KMS-11 (cell line): ENCODE measurements around the gene ENGASE.

Experiments used
- H2AFZ ChIP-seq: fragments of 200-600 bp; sonication (generic); 2 replicates; pipeline ENCODE4 v1.6.1; 2016; ENCODE audit warnings: antibody characterized with exemption, mixed run types, low read depth
- H3K27ac ChIP-seq: fragments of 200-600 bp; sonication (generic); 2 replicates; pipeline ENCODE4 v1.6.1; 2016; ENCODE audit warnings: mild to moderate bottlenecking, mixed run types
- H3K27me3 ChIP-seq: fragments of 200-600 bp; sonication (generic); 2 replicates; pipeline ENCODE4 v1.6.1; 2017; ENCODE audit warnings: mild to moderate bottlenecking, low read depth, mixed run types, moderate library complexity; ENCODE audit not compliant: insufficient read depth
- H3K36me3 ChIP-seq: fragments of 200-600 bp; sonication (generic); 2 replicates; pipeline ENCODE4 v1.6.1; 2017; ENCODE audit warnings: mild to moderate bottlenecking, mixed run types; ENCODE audit not compliant: insufficient read depth
- H3K4me1 ChIP-seq: fragments of 200-600 bp; sonication (generic); 2 replicates; pipeline ENCODE4 v1.6.1; 2016; ENCODE audit warnings: mild to moderate bottlenecking, low read depth, mixed run types; ENCODE audit not compliant: poor library complexity, severe bottlenecking
- H3K4me2 ChIP-seq: fragments of 200-600 bp; sonication (generic); 2 replicates; pipeline ENCODE4 v1.7.0; 2016; ENCODE audit warnings: mild to moderate bottlenecking, mixed run types
- H3K4me3 ChIP-seq: fragments of 200-600 bp; sonication (generic); IDR thresholded peaks from 2 replicates; pipeline ENCODE4 v1.6.1; 2017; ENCODE audit warnings: low read depth, low read length, mixed read lengths; ENCODE audit not compliant: insufficient read depth
- H3K79me2 ChIP-seq: fragments of 200-600 bp; sonication (generic); 2 replicates; pipeline ENCODE4 v1.6.1; 2016; ENCODE audit warnings: low read depth, mixed run types; ENCODE audit not compliant: insufficient read depth
- H3K9ac ChIP-seq: fragments of 200-600 bp; sonication (generic); 2 replicates; pipeline ENCODE4 v1.6.1; 2016; ENCODE audit warnings: mild to moderate bottlenecking, mixed run types
- H4K20me1 ChIP-seq: fragments of 200-600 bp; sonication (generic); 2 replicates; pipeline ENCODE4 v1.6.1; 2016; ENCODE audit warnings: mild to moderate bottlenecking, mixed run types; ENCODE audit not compliant: insufficient read depth
- CTCF ChIP-seq: fragments of 200-600 bp; sonication (generic); conservative IDR thresholded peaks from 2 replicates; pipeline ENCODE4 v1.6.1; 2017; ENCODE audit warnings: low read depth, mild to moderate bottlenecking, antibody characterized with exemption, low read length, moderate library complexity, mixed read lengths

Gene ENGASE

GRCh38 chr17:79064026-79064425 lies 10.6 kb upstream of the ENGASE start:
- Histone ChIP-seq H3K27me3 (peaks cover 7% of the 10 kb centered on the region; the same call in 1 of the 2 replicates), H3K9ac (no peak overlapping the region), H3K79me2 (no peaks in the 10 kb centered on the region), H3K4me2 (no peak overlapping the region), H3K36me3 (no peaks in the 10 kb centered on the region), H2AFZ (no peak overlapping the region), H3K4me3 (no peak overlapping the region), H4K20me1 (no peaks in the 10 kb centered on the region), H3K27ac (no peak overlapping the region), H3K4me1 (no peaks in the 10 kb centered on the region)
- TF ChIP-seq CTCF: no peak

GRCh38 chr17:79065105-79065670 lies 9.4 kb upstream of the ENGASE start:
- H2AFZ ChIP-seq: no peak overlapping the region
- no peak overlapping the region for H3K4me2 ChIP-seq
- TF ChIP-seq CTCF: peak; percentile 57

GRCh38 chr17:79066963-79067362 lies 7.7 kb upstream of the ENGASE start:
- TF ChIP-seq CTCF: no peak
- no peaks in the 10 kb centered on the region for H4K20me1 ChIP-seq
- no peaks in the 10 kb centered on the region; the same call in 1 of the 2 replicates for H3K27me3 ChIP-seq
- no peak overlapping the region for H2AFZ ChIP-seq
- no peak overlapping the region for H3K4me2 ChIP-seq
- no peak overlapping the region for H3K27ac ChIP-seq
- H3K79me2 ChIP-seq: no peaks in the 10 kb centered on the region
- H3K4me3 ChIP-seq: no peak overlapping the region
- H3K36me3 ChIP-seq: no peaks in the 10 kb centered on the region
- no peaks in the 10 kb centered on the region for H3K4me1 ChIP-seq
- H3K9ac ChIP-seq: no peak overlapping the region

More at GRCh38 chr17:79065105-79065670, 9.4 kb upstream of the ENGASE start:
- no peaks in the 10 kb centered on the region for H3K36me3 ChIP-seq
- peaks cover 4% of the 10 kb centered on the region; the same call in 1 of the 2 replicates for H3K27me3 ChIP-seq
- no peaks in the 10 kb centered on the region for H3K79me2 ChIP-seq
- no peaks in the 10 kb centered on the region for H4K20me1 ChIP-seq
- H3K27ac ChIP-seq: no peak overlapping the region
- no peaks in the 10 kb centered on the region for H3K4me1 ChIP-seq
- H3K9ac ChIP-seq: no peak overlapping the region
- no peak overlapping the region for H3K4me3 ChIP-seq

GRCh38 chr17:79070266-79070880 lies 4.3 kb upstream of the ENGASE start:
- Histone ChIP-seq H4K20me1 (no peaks in the 10 kb centered on the region), H3K4me1 (peaks cover 6% of the 10 kb centered on the region), H3K36me3 (no peaks in the 10 kb centered on the region), H3K27ac (no peak overlapping the region), H3K27me3 (no peaks in the 10 kb centered on the region; the same call in 1 of the 2 replicates), H3K79me2 (no peaks in the 10 kb centered on the region), H2AFZ (no peak overlapping the region), H3K4me2 (no peak overlapping the region), H3K9ac (no peak overlapping the region), H3K4me3 (no peak overlapping the region)
- no peak for TF ChIP-seq CTCF
